Mononuclear cell (primary cell): Measurements from ENCODE around the gene CHEK2. TPM values are rescaled to one million over a fixed set of nuclear protein-coding genes. Genes with fewer than 3 reads are reported as not detected.
"Not testable (repeated sequence)": the region's sequence is repeated elsewhere in the genome, so short reads cannot be mapped to it uniquely, and the experiment has no call there.

Source experiments
- H3K27me3 ChIP-seq: 2 replicates; pipeline ENCODE4 v1.6.0; 2011; ENCODE audit warnings: low read length, control low read depth; ENCODE audit not compliant: insufficient read depth
- H3K4me1 ChIP-seq: 2 replicates; pipeline ENCODE4 v1.5.1; 2011; ENCODE audit warnings: mild to moderate bottlenecking, low read length, control low read depth; ENCODE audit not compliant: insufficient read depth
- H3K4me3 ChIP-seq: 2 replicates; pipeline ENCODE4 v1.5.1; 2011; ENCODE audit warnings: mild to moderate bottlenecking, low read length, moderate library complexity
- H3K9me3 ChIP-seq: 2 replicates; pipeline ENCODE4 v1.5.1; 2011; ENCODE audit warnings: low read depth, mild to moderate bottlenecking, control low read depth, low read length
- total RNA-seq: library from RNA; depleted of rRNA; stranded (reverse); fragments of >200 nt; gene quantifications from one replicate; pipeline ENCODE4 v1.2.3, GENCODE V29; 2012

CHEK2 gene
- total RNA-seq, 1 donor = 5.1 TPM

GRCh38 chr22:28762000-28762399 is 20.4 kb upstream of the CHEK2 start:
- not testable (repeated sequence) for H3K4me3 ChIP-seq, H3K27me3 ChIP-seq, H3K9me3 ChIP-seq
- peaks cover 17% of the 10 kb centered on the region for H3K4me1 ChIP-seq

DNA sequence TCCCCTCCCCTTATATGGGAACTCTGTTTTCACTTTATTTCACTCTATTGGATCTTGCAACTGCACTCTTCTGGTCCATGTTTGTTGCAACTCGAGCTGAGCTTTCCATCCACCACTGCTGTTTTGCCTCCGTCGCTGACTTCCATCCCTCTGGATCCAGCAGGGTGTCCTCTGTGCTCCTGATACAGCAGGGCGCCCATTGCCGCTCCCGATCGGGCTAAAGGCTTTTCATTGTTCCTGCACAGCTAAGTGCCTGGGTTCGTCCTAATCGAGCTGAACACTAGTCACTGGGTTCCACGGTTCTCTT is 19.8 kb upstream of the CHEK2 start:
- Histone ChIP-seq H3K9me3 (no peaks in the 10 kb centered on the region), H3K27me3 (no peaks in the 10 kb centered on the region), H3K4me3 (no peak overlapping the region), H3K4me1 (peaks cover 17% of the 10 kb centered on the region)

- Histone ChIP-seq H3K4me3 (no peak overlapping the region), H3K9me3 (no peaks in the 10 kb centered on the region), H3K4me1 (peaks cover 17% of the 10 kb centered on the region), H3K27me3 (no peaks in the 10 kb centered on the region)
These were observed 18.4 kb upstream of the CHEK2 start for GRCh38 chr22:28759861-28760560.

DNA sequence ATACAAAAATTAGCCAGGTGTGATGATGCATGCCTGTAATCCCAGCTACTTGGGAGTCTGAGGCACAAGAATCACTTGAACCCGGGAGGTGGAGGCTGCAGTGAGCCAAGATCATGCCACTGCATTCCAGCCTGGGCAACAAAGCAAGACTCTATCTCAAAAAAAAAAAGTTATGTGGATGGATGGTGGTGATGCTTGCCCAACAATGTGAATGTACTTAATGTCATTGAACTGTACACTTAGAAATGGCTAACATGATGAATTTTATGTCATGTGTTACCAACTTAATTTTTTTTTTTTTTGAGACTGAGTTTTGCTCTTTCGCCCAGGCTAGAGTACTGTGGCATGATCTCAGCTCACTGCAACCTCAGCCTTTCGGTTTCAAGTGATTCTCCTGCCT is 12.9 kb upstream of the CHEK2 start:
- H3K27me3 ChIP-seq, H3K9me3 ChIP-seq, H3K4me3 ChIP-seq, H3K4me1 ChIP-seq: not testable (repeated sequence)

DNA sequence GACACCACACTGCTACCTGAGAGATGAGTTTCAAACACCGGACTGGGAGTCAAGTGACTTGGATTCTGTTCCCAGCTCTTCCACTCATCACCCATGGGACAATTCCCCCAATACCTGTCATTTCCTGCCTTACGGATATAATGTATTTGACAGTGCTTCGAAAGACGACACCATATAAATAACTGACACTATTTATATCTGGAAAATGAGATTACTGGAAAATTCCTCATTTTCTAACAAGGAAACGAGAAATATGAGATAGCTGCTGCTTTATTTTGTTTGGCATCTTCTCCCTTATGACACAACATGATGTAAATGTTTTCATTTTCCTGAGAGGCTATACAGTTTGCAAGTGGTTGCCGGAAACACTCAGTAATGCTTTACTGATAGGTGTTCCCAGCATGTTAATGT is 8.9 kb upstream of the CHEK2 start:
- peaks cover 21% of the 10 kb centered on the region for H3K4me1 ChIP-seq
- no peaks in the 10 kb centered on the region for H3K9me3 ChIP-seq
- no peak overlapping the region for H3K4me3 ChIP-seq
- H3K27me3 ChIP-seq = no peaks in the 10 kb centered on the region

GRCh38 chr22:28743852-28744251 is 2.2 kb upstream of the CHEK2 start:
- Histone ChIP-seq H3K4me3 (no peak overlapping the region), H3K9me3 (no peaks in the 10 kb centered on the region), H3K27me3 (no peaks in the 10 kb centered on the region), H3K4me1 (peaks cover 31% of the 10 kb centered on the region)

DNA sequence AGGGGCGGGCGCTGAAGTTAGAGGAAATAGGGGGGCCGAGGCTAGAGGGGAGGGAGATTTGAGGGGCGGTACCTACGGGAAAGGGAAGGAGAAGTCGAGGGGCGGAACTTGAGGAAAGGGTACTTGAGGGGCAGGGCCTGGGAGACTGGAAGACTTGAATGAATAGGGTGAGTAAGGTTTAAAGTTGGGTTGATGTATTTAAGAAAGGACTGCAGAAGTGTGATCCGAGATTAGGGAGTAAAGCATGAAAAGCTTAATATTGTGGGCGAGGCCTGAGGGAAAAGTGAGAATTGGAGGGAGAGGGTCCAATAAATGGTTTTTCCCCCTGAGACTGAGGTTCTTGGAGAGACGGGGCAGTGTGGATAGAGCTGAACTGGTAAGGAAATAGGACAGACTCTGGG is 942 bp upstream of the CHEK2 start:
- Histone ChIP-seq H3K4me1 (peaks cover 21% of the 10 kb centered on the region), H3K4me3 (peak overlapping the region; percentile 83), H3K27me3 (no peaks in the 10 kb centered on the region), H3K9me3 (no peaks in the 10 kb centered on the region)

- Histone ChIP-seq H3K4me3 (peak overlapping the region; percentile 83), H3K27me3 (no peaks in the 10 kb centered on the region), H3K9me3 (no peaks in the 10 kb centered on the region), H3K4me1 (peaks cover 21% of the 10 kb centered on the region)
These were observed 328 bp downstream of the CHEK2 start for GRCh38 chr22:28741200-28741784.

- not testable (repeated sequence) for H3K4me3 ChIP-seq, H3K9me3 ChIP-seq, H3K27me3 ChIP-seq
- H3K4me1 ChIP-seq = peaks cover 21% of the 10 kb centered on the region
These were observed 2.7 kb downstream of the CHEK2 start for GRCh38 chr22:28738876-28739275.

GRCh38 chr22:28737701-28738100 is 3.9 kb downstream of the CHEK2 start:
- H3K4me1 ChIP-seq = peaks cover 14% of the 10 kb centered on the region
- no peaks in the 10 kb centered on the region for H3K27me3 ChIP-seq
- H3K9me3 ChIP-seq = no peaks in the 10 kb centered on the region
- no peak overlapping the region for H3K4me3 ChIP-seq

- Histone ChIP-seq H3K4me3 (no peak overlapping the region), H3K27me3 (no peaks in the 10 kb centered on the region), H3K9me3 (no peaks in the 10 kb centered on the region), H3K4me1 (peaks cover 9% of the 10 kb centered on the region)
These were observed 5.1 kb downstream of the CHEK2 start for GRCh38 chr22:28736301-28737155.

GRCh38 chr22:28734393-28734792 is 7.2 kb downstream of the CHEK2 start:
- Histone ChIP-seq H3K27me3 (no peaks in the 10 kb centered on the region), H3K4me3 (no peak overlapping the region), H3K9me3 (no peaks in the 10 kb centered on the region), H3K4me1 (no peaks in the 10 kb centered on the region)

GRCh38 chr22:28730179-28730578 is 11.4 kb downstream of the CHEK2 start:
- no peaks in the 10 kb centered on the region for H3K9me3 ChIP-seq
- no peaks in the 10 kb centered on the region for H3K27me3 ChIP-seq
- H3K4me1 ChIP-seq = no peaks in the 10 kb centered on the region
- no peak overlapping the region for H3K4me3 ChIP-seq

DNA sequence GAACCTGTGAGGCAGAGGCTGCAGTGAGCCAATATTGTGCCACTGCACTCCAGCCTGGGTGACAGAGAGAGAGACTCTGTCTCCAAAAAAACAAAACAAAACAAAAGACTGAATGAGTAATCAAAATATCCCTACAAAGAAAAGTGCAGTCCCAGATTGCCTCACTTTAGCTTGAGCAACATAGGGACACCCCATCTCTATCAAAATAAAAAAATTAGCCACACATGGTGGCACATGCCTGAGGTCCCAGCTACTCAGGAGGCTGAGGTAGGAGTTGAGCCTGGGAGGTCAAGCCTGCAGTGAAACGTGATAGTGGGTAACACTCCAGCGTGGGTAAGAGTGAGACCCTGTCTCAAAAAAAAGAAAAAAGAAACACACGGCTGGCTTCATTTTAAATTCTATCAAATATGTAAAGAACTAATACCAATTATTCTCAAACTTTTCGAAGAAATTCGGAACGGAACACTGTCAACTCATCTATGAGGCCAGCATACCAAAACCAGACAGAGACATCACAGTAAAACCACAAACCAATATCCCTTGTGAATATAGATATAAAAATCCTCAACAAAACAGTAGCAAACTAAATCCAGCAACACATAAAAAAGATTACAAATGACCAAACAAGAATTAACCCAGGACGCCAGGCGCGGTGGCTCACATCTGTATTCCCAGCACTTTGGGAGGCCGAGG is 12.9 kb downstream of the CHEK2 start:
- Histone ChIP-seq H3K4me3 (no peak overlapping the region), H3K9me3 (no peaks in the 10 kb centered on the region), H3K27me3 (no peaks in the 10 kb centered on the region), H3K4me1 (no peaks in the 10 kb centered on the region)

GRCh38 chr22:28728002-28728401 is 13.6 kb downstream of the CHEK2 start:
- H3K4me3 ChIP-seq = no peak overlapping the region
- no peaks in the 10 kb centered on the region for H3K4me1 ChIP-seq
- no peaks in the 10 kb centered on the region for H3K9me3 ChIP-seq
- no peaks in the 10 kb centered on the region for H3K27me3 ChIP-seq
